ENCODE results near the gene PEF1. TPM values are rescaled to one million over a fixed set of nuclear protein-coding genes. Genes with fewer than 3 reads are reported as not detected.

PEF1 gene
- total RNA-seq, 1 experiment from 2014 or later = 40.3 TPM

DNA sequence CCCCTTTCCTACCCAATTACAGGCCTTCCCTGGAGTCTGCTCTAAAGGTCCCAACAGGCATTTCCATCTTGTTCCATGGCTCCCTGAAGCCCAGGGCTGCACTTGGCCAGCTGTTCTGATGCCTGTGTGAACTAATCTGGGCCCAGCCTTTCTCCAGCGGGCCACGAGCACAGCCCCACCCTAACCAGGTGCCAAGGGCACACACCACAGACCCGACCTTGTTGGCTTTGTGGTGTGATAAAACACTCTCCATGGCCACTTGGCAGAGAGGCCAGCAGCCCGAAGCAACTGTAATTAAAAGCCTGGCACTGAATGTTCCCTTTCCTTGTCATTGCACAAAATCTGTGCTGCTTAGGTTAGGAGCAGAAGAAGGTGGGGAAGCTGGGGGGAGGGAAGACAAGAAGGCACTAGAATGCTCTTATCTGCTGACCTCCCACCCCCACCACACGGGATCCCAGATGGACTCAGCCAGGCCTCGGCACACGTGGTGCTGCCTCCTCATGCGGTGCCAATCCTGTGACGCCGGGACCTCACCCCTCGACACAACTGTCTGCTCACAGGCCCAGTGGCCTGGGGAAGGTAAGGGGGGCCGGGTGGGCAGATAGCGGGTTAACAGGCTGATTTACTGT is 17.3 kb downstream of the PEF1 start:
- Histone ChIP-seq H3K56ac (ENCODE audit: insufficient read length, low read depth, low read length) (no peak overlapping the region), H3K4ac (ENCODE audit: low read depth, low read length) (no peak overlapping the region), H4K91ac (ENCODE audit: insufficient read length, low read depth, low read length) (no peak overlapping the region), H3K9me3 (ENCODE audit: control insufficient read depth, low read depth, low read length) (no peaks in the 10 kb centered on the region), H3K23me2 (ENCODE audit: insufficient read length, low read depth, low read length, poor library complexity, severe bottlenecking) (no peaks in the 10 kb centered on the region), H2BK5ac (ENCODE audit: insufficient read length, low read length) (no peak overlapping the region), H3K27me3 (ENCODE audit: insufficient read depth, low read length) (no peaks in the 10 kb centered on the region), H3K79me1 (ENCODE audit: insufficient read depth, low read depth, low read length, poor library complexity, severe bottlenecking) (no peaks in the 10 kb centered on the region), H2AFZ (ENCODE audit: low read length) (no peak overlapping the region), H3K9ac (ENCODE audit: extremely low read depth, insufficient read length, low read length) (no peak overlapping the region), H3K79me2 (ENCODE audit: insufficient read depth, low read length) (no peaks in the 10 kb centered on the region), H3K18ac (ENCODE audit: insufficient read length, low read depth, low read length) (no peak overlapping the region), H2BK20ac (ENCODE audit: low read depth, low read length, poor library complexity, severe bottlenecking) (no peak overlapping the region), H4K5ac (ENCODE audit: insufficient read length, low read depth, low read length) (no peak overlapping the region), H4K8ac (replicated peaks; ENCODE audit: insufficient read length, low read depth, low read length) (no peak overlapping the region), H4K20me1 (ENCODE audit: control insufficient read depth, insufficient read depth, insufficient read length) (no peaks in the 10 kb centered on the region), H3K14ac (ENCODE audit: insufficient read depth, low read length) (no peak overlapping the region), H3K4me1 (ENCODE audit: insufficient read depth, low read length) (no peaks in the 10 kb centered on the region), H3K23ac (ENCODE audit: insufficient read length, low read depth, low read length) (no peak overlapping the region), H3K27ac (ENCODE audit: insufficient read length, low read depth, low read length) (no peak overlapping the region), H2BK120ac (ENCODE audit: low read depth, low read length, poor library complexity, severe bottlenecking) (no peak overlapping the region), H2BK15ac (ENCODE audit: low read depth, low read length) (no peak overlapping the region), H3T11ph (ENCODE audit: low read length) (no peak overlapping the region), H2AK5ac (ENCODE audit: insufficient read length, low read length) (no peak overlapping the region), H2BK12ac (ENCODE audit: insufficient read length, low read depth, low read length) (no peak overlapping the region), H3K4me2 (ENCODE audit: insufficient read depth, insufficient read length, low read length) (no peak overlapping the region)
- no CpG with 5 or more reads among the region's 13 CpGs for WGBS (ENCODE audit: extremely low coverage, insufficient read length, low lambda C conversion rate)
- H3K27me3 Mint-ChIP-seq (ENCODE audit: low read depth) = no peaks in the 10 kb centered on the region
- peak overlapping the region in 1 of 3 experiments; percentile 36; a peak in 2 of 7 replicates for H3K27ac Mint-ChIP-seq
- TF ChIP-seq, protein P1, sequence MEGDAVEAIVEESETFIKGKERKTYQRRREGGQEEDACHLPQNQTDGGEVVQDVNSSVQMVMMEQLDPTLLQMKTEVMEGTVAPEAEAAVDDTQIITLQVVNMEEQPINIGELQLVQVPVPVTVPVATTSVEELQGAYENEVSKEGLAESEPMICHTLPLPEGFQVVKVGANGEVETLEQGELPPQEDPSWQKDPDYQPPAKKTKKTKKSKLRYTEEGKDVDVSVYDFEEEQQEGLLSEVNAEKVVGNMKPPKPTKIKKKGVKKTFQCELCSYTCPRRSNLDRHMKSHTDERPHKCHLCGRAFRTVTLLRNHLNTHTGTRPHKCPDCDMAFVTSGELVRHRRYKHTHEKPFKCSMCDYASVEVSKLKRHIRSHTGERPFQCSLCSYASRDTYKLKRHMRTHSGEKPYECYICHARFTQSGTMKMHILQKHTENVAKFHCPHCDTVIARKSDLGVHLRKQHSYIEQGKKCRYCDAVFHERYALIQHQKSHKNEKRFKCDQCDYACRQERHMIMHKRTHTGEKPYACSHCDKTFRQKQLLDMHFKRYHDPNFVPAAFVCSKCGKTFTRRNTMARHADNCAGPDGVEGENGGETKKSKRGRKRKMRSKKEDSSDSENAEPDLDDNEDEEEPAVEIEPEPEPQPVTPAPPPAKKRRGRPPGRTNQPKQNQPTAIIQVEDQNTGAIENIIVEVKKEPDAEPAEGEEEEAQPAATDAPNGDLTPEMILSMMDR (conservative IDR thresholded peaks at IDR 0.05) = no peak
- H3K4me3 Mint-ChIP-seq = no peak overlapping the region
- H3K4me1 Mint-ChIP-seq = peaks cover 7 to 16% of the 10 kb centered on the region in 2 experiments
- H3K9me3 Mint-ChIP-seq = no peaks in the 10 kb centered on the region
- DNase-seq = no peak
- H3K36me3 Mint-ChIP-seq (ENCODE audit: insufficient read depth in 1 of 3, low read depth in 3 of 3) = peaks cover 5 to 27% (median 17%) of the 10 kb centered on the region in 3 experiments; a peak in 6 of 7 replicates
